IMR-90 (cell line): ENCODE results near the gene HSF2. TPM values are rescaled to one million over a fixed set of nuclear protein-coding genes. Genes with fewer than 3 reads are reported as not detected.

Experiments used
- ATAC-seq: fragments of 200-7000 bp; cut with Tn5 transposase; 2 replicates; pipeline ENCODE4 v1.9.1; 2020; ENCODE audit warnings: low read depth, mild to moderate bottlenecking, moderate library complexity
- BruUV-seq: library from RNA; stranded (reverse); fragments of 400-500 nt; replicated peaks from 2 replicates; lab custom pipeline; 2021; lab: Mats Ljungman, UMichigan
- CTCF ChIA-PET: fragments of 300-600 bp; formaldehyde crosslinking; extraction: SDS; loops from one replicate; lab custom pipeline; 2021; ENCODE audit warnings: antibody characterized with exemption; lab: Yijun Ruan, JAX
- POLR2A ChIA-PET: fragments of 300-600 bp; sonication (Branson Sonifier 250); formaldehyde crosslinking; loops from one replicate; lab custom pipeline; 2022; ENCODE audit warnings: antibody characterized with exemption; ENCODE audit not compliant: unreplicated experiment; lab: Charles Lee
- DNase-seq: peaks from one replicate; pipeline ENCODE4 v3.0.0; 2013
- H2AFZ ChIP-seq: replicated peaks from 2 replicates; pipeline ENCODE3; 2013; ENCODE audit warnings: low read length, mild to moderate bottlenecking; ENCODE audit not compliant: poor library complexity
- H2AK5ac ChIP-seq: 2 replicates; pipeline ENCODE4 v1.6.1; 2013; ENCODE audit warnings: low read depth, low read length, inconsistent platforms
- H2AK9ac ChIP-seq: replicated peaks from 2 replicates; pipeline ENCODE3; 2013; ENCODE audit warnings: mild to moderate bottlenecking, low read depth, low read length, moderate library complexity; ENCODE audit not compliant: poor library complexity
- H2BK120ac ChIP-seq: 2 replicates; pipeline ENCODE4 v1.6.1; 2013; ENCODE audit warnings: low read depth, low read length, inconsistent platforms
- H2BK15ac ChIP-seq: 3 replicates; pipeline ENCODE4 v1.6.1; 2013; ENCODE audit warnings: low read depth, low read length, inconsistent platforms
- H2BK20ac ChIP-seq: 2 replicates; pipeline ENCODE4 v1.6.1; 2013; ENCODE audit warnings: low read depth, mild to moderate bottlenecking, inconsistent platforms, low read length, moderate library complexity
- H2BK5ac ChIP-seq: 2 replicates; pipeline ENCODE4 v1.6.1; 2013; ENCODE audit warnings: mild to moderate bottlenecking, low read depth, low read length, inconsistent platforms; ENCODE audit not compliant: poor library complexity, severe bottlenecking
- H3K14ac ChIP-seq: replicated peaks from 2 replicates; pipeline ENCODE4 v1.6.1; 2013; ENCODE audit warnings: low read depth, low read length, inconsistent platforms
- H3K18ac ChIP-seq: 2 replicates; pipeline ENCODE4 v1.6.1; 2013; ENCODE audit warnings: low read depth, low read length, control low read depth
- H3K23ac ChIP-seq: 2 replicates; pipeline ENCODE4 v1.6.1; 2013; ENCODE audit warnings: low read depth, low read length, inconsistent platforms
- H3K27ac ChIP-seq: 2 replicates; pipeline ENCODE4 v1.5.1; 2013; ENCODE audit warnings: mild to moderate bottlenecking, control low read depth, low read length; ENCODE audit not compliant: insufficient read depth
- H3K27me3 ChIP-seq: 2 replicates; pipeline ENCODE4 v1.6.1; 2013; ENCODE audit warnings: low read length; ENCODE audit not compliant: control insufficient read depth, insufficient read depth
- H3K36me3 ChIP-seq: 2 replicates; pipeline ENCODE4 v1.6.1; 2013; ENCODE audit warnings: low read length, mixed read lengths; ENCODE audit not compliant: control insufficient read depth, insufficient read depth
- H3K4ac ChIP-seq: 2 replicates; pipeline ENCODE4 v1.6.1; 2013; ENCODE audit warnings: low read depth, low read length, inconsistent platforms
- H3K4me1 ChIP-seq: 2 replicates; pipeline ENCODE4 v1.6.1; 2013; ENCODE audit warnings: low read length, mixed read lengths; ENCODE audit not compliant: control insufficient read depth, insufficient read depth
- H3K4me2 ChIP-seq: 2 replicates; pipeline ENCODE4 v1.6.1; 2013; ENCODE audit warnings: low read depth, mild to moderate bottlenecking, control low read depth, low read length, moderate library complexity
- H3K4me3 ChIP-seq: 2 replicates; pipeline ENCODE4 v1.5.1; 2013; ENCODE audit warnings: low read depth, mild to moderate bottlenecking, control low read depth, low read length, moderate library complexity; ENCODE audit not compliant: insufficient read depth
- H3K56ac ChIP-seq: 2 replicates; pipeline ENCODE4 v1.6.1; 2013; ENCODE audit warnings: low read length, inconsistent platforms; ENCODE audit not compliant: insufficient read depth; ENCODE audit errors: extremely low read depth
- H3K79me1 ChIP-seq, 2 experiments: 2 replicates each; pipeline ENCODE4 v1.6.1; 2013; ENCODE audit warnings: low read length in 2 of 2, inconsistent platforms in 1 of 2, low read depth in 1 of 2
- H3K9ac ChIP-seq: 2 replicates; pipeline ENCODE4 v1.6.1; 2013; ENCODE audit warnings: low read depth, low read length, control low read depth
- H3K9me1 ChIP-seq: 2 replicates; pipeline ENCODE4 v1.6.1; 2013; ENCODE audit warnings: low read length, inconsistent platforms; ENCODE audit not compliant: insufficient read depth
- H3K9me3 ChIP-seq: 2 replicates; pipeline ENCODE4 v1.6.1; 2013; ENCODE audit warnings: low read length; ENCODE audit not compliant: control insufficient read depth, insufficient read depth
- H4K20me1 ChIP-seq: 2 replicates; pipeline ENCODE4 v1.6.1; 2013; ENCODE audit warnings: low read length, inconsistent platforms; ENCODE audit not compliant: insufficient read depth
- H4K5ac ChIP-seq: 2 replicates; pipeline ENCODE4 v1.6.1; 2013; ENCODE audit warnings: mild to moderate bottlenecking, low read depth, low read length, control low read depth
- H4K8ac ChIP-seq, 2 experiments: 2 replicates each; pipeline ENCODE4 v1.6.1; 2013; ENCODE audit warnings: low read depth in 2 of 2, low read length in 2 of 2, control low read depth in 1 of 2, inconsistent platforms in 1 of 2
- H4K91ac ChIP-seq: 2 replicates; pipeline ENCODE4 v1.6.1; 2013; ENCODE audit warnings: low read depth, low read length, inconsistent platforms; ENCODE audit not compliant: insufficient read depth
- BHLHE40 ChIP-seq: fragments of 150-350 bp; IDR thresholded peaks from 2 replicates; pipeline ENCODE4 v1.6.1; 2016; ENCODE audit warnings: mild to moderate bottlenecking, low read depth, low read length
- CEBPB ChIP-seq: IDR thresholded peaks from 2 replicates; pipeline ENCODE4 v1.6.1; 2012; ENCODE audit warnings: low read depth, low read length, improper control_type of control experiment
- CHD1 ChIP-seq: IDR thresholded peaks from 2 replicates; pipeline ENCODE4 v1.6.1; 2012; ENCODE audit warnings: low read depth, low read length, improper control_type of control experiment
- CTCF ChIP-seq: conservative IDR thresholded peaks from 2 replicates; pipeline ENCODE4 v1.5.1; 2012; ENCODE audit warnings: mild to moderate bottlenecking, low read depth, low read length, improper control_type of control experiment
- ELK1 ChIP-seq: fragments of 150-350 bp; IDR thresholded peaks from 2 replicates; pipeline ENCODE4 v1.6.1; 2016; ENCODE audit warnings: low read depth, mild to moderate bottlenecking, low read length, moderate library complexity, borderline replicate concordance
- FOS ChIP-seq: fragments of 150-350 bp; IDR thresholded peaks from 2 replicates; pipeline ENCODE4 v1.6.1; 2016; ENCODE audit warnings: low read depth, low read length
- MAFK ChIP-seq: IDR thresholded peaks from 2 replicates; pipeline ENCODE4 v1.6.1; 2012; ENCODE audit warnings: low read depth, low read length, improper control_type of control experiment
- MXI1 ChIP-seq: IDR thresholded peaks from 2 replicates; pipeline ENCODE4 v1.6.1; 2012; ENCODE audit warnings: low read depth, mild to moderate bottlenecking, low read length, moderate library complexity, borderline replicate concordance
- NFE2L2 ChIP-seq: fragments of 150-350 bp; IDR thresholded peaks from 2 replicates; pipeline ENCODE4 v1.6.1; 2016; ENCODE audit warnings: low read depth, mild to moderate bottlenecking, low read length
- RAD21 ChIP-seq: IDR thresholded peaks from 2 replicates; pipeline ENCODE4 v1.6.1; 2012; ENCODE audit warnings: low read length, improper control_type of control experiment
- RCOR1 ChIP-seq: IDR thresholded peaks from 2 replicates; pipeline ENCODE4 v1.6.1; 2012; ENCODE audit warnings: mild to moderate bottlenecking, low read length, improper control_type of control experiment; ENCODE audit not compliant: insufficient replicate concordance
- RFX5 ChIP-seq: IDR thresholded peaks from 2 replicates; pipeline ENCODE4 v1.8.0; 2012; ENCODE audit warnings: low read depth, mild to moderate bottlenecking, low read length, moderate library complexity
- SMC3 ChIP-seq: fragments of 150-350 bp; IDR thresholded peaks from 2 replicates; pipeline ENCODE4 v1.6.1; 2016; ENCODE audit warnings: low read depth, mild to moderate bottlenecking, antibody characterized with exemption, low read length, moderate library complexity
- USF2 ChIP-seq: fragments of 150-350 bp; IDR thresholded peaks from 2 replicates; pipeline ENCODE4 v1.6.1; 2017; ENCODE audit warnings: mild to moderate bottlenecking, antibody characterized with exemption, low read length, low read depth
- WGBS, 2 experiments: methylation state at CpG; one replicate each; pipeline versions ENCODE4 v1.1.5 to v1.1.7; 2013; ENCODE audit warnings: missing lambda C conversion rate in 2 of 2; ENCODE audit not compliant: insufficient read length in 1 of 2; ENCODE audit errors: extremely low coverage in 2 of 2; 5-methylcytosine and 5-hydroxymethylcytosine counted together
- dilution Hi-C: fragments of 300-500 bp; cut with HindIII; formaldehyde crosslinking; loops from one replicate; pipeline ENCODE4 v1.14.3; 2018; ENCODE audit warnings: low sequenced_read_pairs; ENCODE audit not compliant: unreplicated experiment
- in situ Hi-C: fragments of 300-500 bp; cut with MboI; formaldehyde crosslinking; loops from 3 replicates; pipeline ENCODE4 v1.14.3; 2019; ENCODE audit warnings: low sequenced_read_pairs, inconsistent platforms, mixed read lengths
- intact Hi-C: fragments of 100-400 bp; cut with micrococcal nuclease; formaldehyde crosslinking; loops from 2 replicates; pipeline ENCODE4 v1.10.0; 2022
- polyA plus RNA-seq, 3 experiments: library from polyadenylated mRNA; depleted of rRNA; stranded (reverse); fragments of >200 nt; gene quantifications; 2 replicates each; pipeline ENCODE4 v1.2.3, GENCODE V29; 2012; ENCODE audit warnings: low replicate concordance in 1 of 3
- total RNA-seq: library from RNA; depleted of rRNA; stranded (reverse); fragments of >200 nt; gene quantifications from 2 replicates; pipeline ENCODE4 v1.2.3, GENCODE V29; 2012

The HSF2 gene
- total and polyA plus RNA-seq, 2 of the 4 experiments (the other 2 are of a cell fraction) = 17.6 to 28.9 TPM

GRCh38 chr6:122381494-122382265 lies 17.8 kb upstream of the HSF2 start:
- BruUV-seq = no TSS peak
- no peak overlapping the region for H3K14ac ChIP-seq
- H3K36me3 ChIP-seq = no peaks in the 10 kb centered on the region
- DNase-seq = peak; percentile 79
- H3K9me3 ChIP-seq = no peaks in the 10 kb centered on the region
- no peak overlapping the region for H3K27ac ChIP-seq
- ATAC-seq = peak; percentile 96
- dilution Hi-C loops = no loop called here
- H3K27me3 ChIP-seq = no peaks in the 10 kb centered on the region
- intact Hi-C loops = loop anchor here (1.0 to 10.0 kb wide), 2 partner anchors 149 to 343 kb away; no protein-coding TSS in a partner anchor
- CTCF ChIA-PET = interaction anchor here (1.0 to 4.0 kb wide), 7 partner anchors 10 to 154 kb away, joined by 3 to 26 read pairs (median 4); no protein-coding TSS in a partner anchor
- H3K23ac ChIP-seq = no peak overlapping the region
- no peaks in the 10 kb centered on the region for H3K9me1 ChIP-seq
- H3K4me2 ChIP-seq = no peak overlapping the region
- H3K9ac ChIP-seq = no peak overlapping the region
- H4K20me1 ChIP-seq = no peaks in the 10 kb centered on the region
- no peak overlapping the region for H4K5ac ChIP-seq
- H3K4ac ChIP-seq = no peak overlapping the region
- in situ Hi-C loops = loop anchor here (10.0 kb wide), 1 partner anchor 153 kb away; no protein-coding TSS in a partner anchor
- no peak overlapping the region for H2BK20ac ChIP-seq
- no peak overlapping the region for H3K56ac ChIP-seq
- no peak overlapping the region for H4K91ac ChIP-seq
- H3K4me1 ChIP-seq = no peaks in the 10 kb centered on the region
- POLR2A ChIA-PET = interaction anchor here (0.6 kb wide), 1 partner anchor 14 kb away, joined by 4 read pairs; no protein-coding TSS in a partner anchor
- H2AFZ ChIP-seq = no peak overlapping the region
- no peak overlapping the region for H3K18ac ChIP-seq
- H2AK5ac ChIP-seq = no peak overlapping the region
- WGBS, 2 experiments = no CpG with 5 or more reads among the region's 8 CpGs
- no peak overlapping the region for H2AK9ac ChIP-seq
- no peak overlapping the region for H2BK120ac ChIP-seq
- no peak overlapping the region for H2BK15ac ChIP-seq
- H3K4me3 ChIP-seq = no peak overlapping the region
- no peak overlapping the region for H4K8ac ChIP-seq
- no peak overlapping the region for H2BK5ac ChIP-seq
- H3K79me1 ChIP-seq = no peaks in the 10 kb centered on the region
- TF ChIP-seq RCOR1 = no peak
- peak; percentile 75 for TF ChIP-seq CTCF
- TF ChIP-seq NFE2L2 = no peak
- no peak for TF ChIP-seq MXI1
- no peak for TF ChIP-seq RFX5
- no peak for TF ChIP-seq MAFK
- peak; percentile 83 for TF ChIP-seq SMC3
- no peak for TF ChIP-seq ELK1
- TF ChIP-seq CHD1 = no peak
- peak; percentile 74 for TF ChIP-seq RAD21
- TF ChIP-seq CEBPB = no peak
- TF ChIP-seq BHLHE40 = no peak
- TF ChIP-seq FOS = no peak
- TF ChIP-seq USF2 = no peak
